ENCODE data around the gene ANKS3. TPM values are rescaled to one million over a fixed set of nuclear protein-coding genes. Genes with fewer than 3 reads are reported as not detected.

Gene ANKS3
- polyA plus RNA-seq, 2 of the 4 experiments (the other 2 are of a cell fraction) = 22.7 to 27.1 TPM

DNA sequence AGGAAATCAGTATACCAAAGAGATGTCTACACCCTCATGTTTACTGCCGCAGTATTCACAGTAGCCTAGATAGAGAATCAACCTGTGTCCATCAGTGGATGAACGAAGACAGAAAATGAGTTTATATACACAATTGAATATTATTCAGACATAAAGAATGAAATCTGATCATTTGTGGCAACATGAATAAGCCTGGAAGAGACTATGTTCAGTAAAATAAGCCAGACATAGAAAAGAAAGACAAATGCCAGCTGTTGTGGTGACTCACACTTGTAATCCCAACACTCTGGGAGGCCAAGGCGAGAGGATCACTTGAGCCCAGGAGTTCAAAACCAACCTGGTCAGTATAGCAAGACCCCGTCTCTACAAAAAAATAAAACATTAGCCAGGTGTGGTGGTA lies 24.6 kb downstream of the ANKS3 start:
- ChIA-PET POLR2A (no interaction called here), CTCF (interaction anchor here (1.2 kb wide), 1 partner anchor 94 kb away, joined by 3 read pairs; no protein-coding TSS in a partner anchor)
- no peak for DNase-seq (ENCODE audit: low read depth in 1 of 2, low spot score in 1 of 2)
- WGBS (ENCODE audit: missing lambda C conversion rate) = 93% methylated on average over 4 of the region's 4 CpGs
- FAIRE-seq = no peak
- Histone ChIP-seq H3K27ac (no peak overlapping the region), H3K4me2 (no peak overlapping the region), H3K4me1 (no peaks in the 10 kb centered on the region), H3K4me3 (no peak overlapping the region), H3K9me3 (no peaks in the 10 kb centered on the region)
- no peak for TF ChIP-seq KDM1A (IDR thresholded peaks at IDR 0.05; ENCODE audit: low read depth)
- ATAC-seq = no peak

GRCh38 chr16:4706871-4707270 lies 27.2 kb downstream of the ANKS3 start:
- CTCF ChIA-PET = interaction anchor here (1.0 to 2.0 kb wide), 7 partner anchors 8 to 249 kb away, joined by 3 to 7 read pairs (median 5); partner anchors contain the start of gene NUDT16L1
- WGBS (ENCODE audit: missing lambda C conversion rate) = 92% methylated on average over 6 of the region's 7 CpGs
- POLR2A ChIA-PET = interaction anchor here (0.8 kb wide), 1 partner anchor 27 kb away, joined by 3 read pairs; the partner anchor contains the start of genes ANKS3 and DNAAF8

DNA sequence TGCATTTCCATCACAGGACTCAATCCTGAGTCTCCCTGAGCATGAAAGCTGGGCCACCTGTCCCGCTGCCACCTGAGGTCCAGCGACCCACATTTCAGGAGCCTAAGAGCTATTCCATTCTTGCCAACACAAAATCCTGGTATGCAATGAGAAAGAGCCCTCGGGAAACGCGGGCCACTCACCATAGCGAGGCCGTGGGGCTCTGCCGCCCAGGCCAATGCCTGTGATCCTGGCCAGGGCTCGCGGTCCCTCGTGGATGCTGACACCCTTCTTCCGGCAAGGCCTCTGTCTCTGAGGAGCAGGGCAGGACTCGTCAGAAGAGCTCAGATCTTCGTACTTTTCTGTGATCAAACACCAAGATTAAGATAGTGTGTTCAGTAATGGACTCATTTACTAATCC lies 29.2 kb downstream of the ANKS3 start:
- CTCF ChIA-PET = interaction anchor here (1.1 to 1.8 kb wide), 5 partner anchors 12 to 251 kb away, joined by 3 to 6 read pairs (median 4); partner anchors contain the start of gene NUDT16L1
- FAIRE-seq = no peak

More at GRCh38 chr16:4706871-4707270, 27.2 kb downstream of the ANKS3 start:
- Histone ChIP-seq H3K27ac (no peak overlapping the region), H3K4me1 (no peaks in the 10 kb centered on the region), H3K4me3 (no peak overlapping the region), H3K9me3 (no peaks in the 10 kb centered on the region), H3K4me2 (no peak overlapping the region)
- TF ChIP-seq, protein P1, sequence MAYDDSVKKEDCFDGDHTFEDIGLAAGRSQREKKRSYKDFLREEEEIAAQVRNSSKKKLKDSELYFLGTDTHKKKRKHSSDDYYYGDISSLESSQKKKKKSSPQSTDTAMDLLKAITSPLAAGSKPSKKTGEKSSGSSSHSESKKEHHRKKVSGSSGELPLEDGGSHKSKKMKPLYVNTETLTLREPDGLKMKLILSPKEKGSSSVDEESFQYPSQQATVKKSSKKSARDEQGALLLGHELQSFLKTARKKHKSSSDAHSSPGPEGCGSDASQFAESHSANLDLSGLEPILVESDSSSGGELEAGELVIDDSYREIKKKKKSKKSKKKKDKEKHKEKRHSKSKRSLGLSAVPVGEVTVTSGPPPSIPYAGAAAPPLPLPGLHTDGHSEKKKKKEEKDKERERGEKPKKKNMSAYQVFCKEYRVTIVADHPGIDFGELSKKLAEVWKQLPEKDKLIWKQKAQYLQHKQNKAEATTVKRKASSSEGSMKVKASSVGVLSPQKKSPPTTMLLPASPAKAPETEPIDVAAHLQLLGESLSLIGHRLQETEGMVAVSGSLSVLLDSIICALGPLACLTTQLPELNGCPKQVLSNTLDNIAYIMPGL (CRISPR knock-in tag; IDR thresholded peaks at IDR 0.05; ENCODE audit: borderline replicate concordance) = no peak
- TF ChIP-seq NFE2L2 (conservative IDR thresholded peaks at IDR 0.05; ENCODE audit: low read length) (no peak), TFCP2L1 (CRISPR knock-in tag; IDR thresholded peaks at IDR 0.05) (no peak), RARB (CRISPR knock-in tag; IDR thresholded peaks at IDR 0.05) (no peak), ZNF302 (CRISPR knock-in tag; IDR thresholded peaks at IDR 0.05) (no peak), NPAS2 (CRISPR knock-in tag; IDR thresholded peaks at IDR 0.05; ENCODE audit: borderline replicate concordance) (no peak), USF2 (IDR thresholded peaks at IDR 0.05) (no peak), ELK1 (IDR thresholded peaks at IDR 0.05; ENCODE audit: low read depth, low read length) (no peak), CBX8 (IDR thresholded peaks at IDR 0.05) (no peak), TP53 (CRISPR knock-in tag; IDR thresholded peaks at IDR 0.05) (no peak), EHMT2 (IDR thresholded peaks at IDR 0.05; ENCODE audit: low read depth) (no peak), GATA3 (IDR thresholded peaks at IDR 0.05; ENCODE audit: borderline replicate concordance) (no peak), MAFK (IDR thresholded peaks at IDR 0.05; ENCODE audit: partially characterized antibody) (no peak), EP300 (IDR thresholded peaks at IDR 0.05) (no peak), ZFP36 (IDR thresholded peaks at IDR 0.05; ENCODE audit: borderline replicate concordance, partially characterized antibody) (no peak), HDAC2 (IDR thresholded peaks at IDR 0.05) (no peak), KDM1A (IDR thresholded peaks at IDR 0.05; ENCODE audit: low read depth) (no peak), HOXA7 (CRISPR knock-in tag; IDR thresholded peaks at IDR 0.05) (no peak)
- TF ChIP-seq, protein P2, sequence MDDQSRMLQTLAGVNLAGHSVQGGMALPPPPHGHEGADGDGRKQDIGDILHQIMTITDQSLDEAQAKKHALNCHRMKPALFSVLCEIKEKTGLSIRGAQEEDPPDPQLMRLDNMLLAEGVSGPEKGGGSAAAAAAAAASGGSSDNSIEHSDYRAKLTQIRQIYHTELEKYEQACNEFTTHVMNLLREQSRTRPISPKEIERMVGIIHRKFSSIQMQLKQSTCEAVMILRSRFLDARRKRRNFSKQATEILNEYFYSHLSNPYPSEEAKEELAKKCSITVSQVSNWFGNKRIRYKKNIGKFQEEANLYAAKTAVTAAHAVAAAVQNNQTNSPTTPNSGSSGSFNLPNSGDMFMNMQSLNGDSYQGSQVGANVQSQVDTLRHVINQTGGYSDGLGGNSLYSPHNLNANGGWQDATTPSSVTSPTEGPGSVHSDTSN (IDR thresholded peaks at IDR 0.05) = no peak
- no peak for DNase-seq (ENCODE audit: low read depth in 1 of 2, low spot score in 1 of 2)
- ATAC-seq = no peak
- no peak for FAIRE-seq

More for the DNA sequence above, 29.2 kb downstream of the ANKS3 start:
- DNase-seq (ENCODE audit: low read depth in 1 of 2, low spot score in 1 of 2) (no peak), ATAC-seq (no peak)
- H3K4me3 ChIP-seq = no peak overlapping the region
- TF ChIP-seq ZC3H11A (IDR thresholded peaks at IDR 0.05) (no peak), HDAC2 (IDR thresholded peaks at IDR 0.05) (no peak), HOXB5 (CRISPR knock-in tag; IDR thresholded peaks at IDR 0.05) (no peak), USF2 (IDR thresholded peaks at IDR 0.05) (no peak), POLR2A (IDR thresholded peaks at IDR 0.05; ENCODE audit: low read length) (no peak), BCL3 (IDR thresholded peaks at IDR 0.05) (no peak), EHF (CRISPR knock-in tag; IDR thresholded peaks at IDR 0.05) (no peak)
- TF ChIP-seq, protein P3, sequence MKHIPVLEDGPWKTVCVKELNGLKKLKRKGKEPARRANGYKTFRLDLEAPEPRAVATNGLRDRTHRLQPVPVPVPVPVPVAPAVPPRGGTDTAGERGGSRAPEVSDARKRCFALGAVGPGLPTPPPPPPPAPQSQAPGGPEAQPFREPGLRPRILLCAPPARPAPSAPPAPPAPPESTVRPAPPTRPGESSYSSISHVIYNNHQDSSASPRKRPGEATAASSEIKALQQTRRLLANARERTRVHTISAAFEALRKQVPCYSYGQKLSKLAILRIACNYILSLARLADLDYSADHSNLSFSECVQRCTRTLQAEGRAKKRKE (CRISPR knock-in tag; IDR thresholded peaks at IDR 0.05; ENCODE audit: low read depth) = no peak
- no peak overlapping the region for H3K27ac ChIP-seq
- WGBS (ENCODE audit: missing lambda C conversion rate) = 97% methylated on average over 14 of the region's 14 CpGs
- POLR2A ChIA-PET = no interaction called here
- no peaks in the 10 kb centered on the region for H3K4me1 ChIP-seq
- H3K4me2 ChIP-seq = no peak overlapping the region
- no peaks in the 10 kb centered on the region for H3K9me3 ChIP-seq

Data from A549 (cell line).